K562 (cell line): ENCODE measurements around the gene FXN. TPM values are rescaled to one million over a fixed set of nuclear protein-coding genes. Genes with fewer than 3 reads are reported as not detected.

Experiments
- ELF4 ChIP-seq: fragments of 450-650 bp; formaldehyde crosslinking; IDR thresholded peaks from 2 replicates; pipeline ENCODE4 v1.4.0; 2022; ENCODE audit warnings: missing genetic modification characterization
- FOXJ2 ChIP-seq: fragments of 200-800 bp; sonication (Bioruptor generic); IDR thresholded peaks from 2 replicates; pipeline ENCODE4 v1.6.1; 2016; ENCODE audit warnings: missing genetic modification characterization, missing compliant biosample characterization
- HDAC8 ChIP-seq: fragments of 450-650 bp; IDR thresholded peaks from 2 replicates; pipeline ENCODE4 v1.6.1; 2016; ENCODE audit warnings: mild to moderate bottlenecking, missing genetic modification characterization, moderate library complexity, missing compliant biosample characterization
- NFYB ChIP-seq: IDR thresholded peaks from 2 replicates; pipeline ENCODE4 v1.6.1; 2011; ENCODE audit warnings: mild to moderate bottlenecking, moderate library complexity; ENCODE audit not compliant: insufficient read length; ENCODE audit errors: extremely low read depth
- PREB ChIP-seq: sonication (generic); formaldehyde crosslinking; IDR thresholded peaks from 2 replicates; pipeline ENCODE4 v1.8.1; 2023; ENCODE audit warnings: mild to moderate bottlenecking, missing genetic modification reagents
- PYGO2 ChIP-seq: fragments of 450-650 bp; IDR thresholded peaks from 2 replicates; pipeline ENCODE4 v1.6.1; 2016; ENCODE audit warnings: mild to moderate bottlenecking, missing genetic modification characterization, moderate library complexity, missing compliant biosample characterization
- RBM39 ChIP-seq: fragments of 200-400 bp; formaldehyde crosslinking; optimal IDR thresholded peaks from 2 replicates; pipeline ENCODE3; 2018; ENCODE audit warnings: low read depth, low read length
- SFPQ ChIP-seq: fragments of 200-400 bp; formaldehyde crosslinking; IDR thresholded peaks from 2 replicates; pipeline ENCODE4 v1.6.1; 2017; ENCODE audit warnings: mild to moderate bottlenecking, low read depth, low read length, moderate library complexity
- SMARCC2 ChIP-seq: fragments of 450-650 bp; IDR thresholded peaks from 2 replicates; pipeline ENCODE4 v1.6.1; 2017; ENCODE audit warnings: antibody characterized with exemption, moderate library complexity, mild to moderate bottlenecking, low read depth
- STAT5B ChIP-seq: fragments of 250-450 bp; sonication (Bioruptor Pico); IDR thresholded peaks from 2 replicates; pipeline ENCODE4 v1.8.0; 2021; ENCODE audit warnings: mild to moderate bottlenecking, inconsistent platforms
- TEAD1 ChIP-seq, 2 experiments: fragments of 450-650 bp in 1 of 2; sonication (generic) in 1 of 2; formaldehyde crosslinking; IDR thresholded peaks; 2 replicates each; pipeline versions ENCODE4 v1.4.0 to v1.8.0; 2020 to 2022; ENCODE audit warnings: mild to moderate bottlenecking in 2 of 2, missing genetic modification reagents in 1 of 2
- TOE1 ChIP-seq, 2 experiments: fragments of 450-650 bp in 1 of 2; sonication (generic) in 1 of 2; formaldehyde crosslinking in 1 of 2; IDR thresholded peaks; 2 replicates each; pipeline versions ENCODE4 v1.7.1 to v1.8.0; 2016 to 2022; ENCODE audit warnings: borderline replicate concordance in 2 of 2, mild to moderate bottlenecking in 2 of 2, antibody characterized with exemption in 1 of 2, inconsistent platforms in 1 of 2, low read depth in 1 of 2, missing genetic modification reagents in 1 of 2, moderate library complexity in 1 of 2
- ZHX1 ChIP-seq: fragments of 150-350 bp; conservative IDR thresholded peaks from 2 replicates; pipeline ENCODE4 v1.6.1; 2014; ENCODE audit warnings: low read length
- ZNF121 ChIP-seq: sonication (generic); formaldehyde crosslinking; conservative IDR thresholded peaks from 2 replicates; pipeline ENCODE4 v1.8.0; 2022; ENCODE audit warnings: missing genetic modification reagents
- polyA plus RNA-seq, 8 experiments: library from polyadenylated mRNA; depleted of rRNA in 4 of 8; stranded (reverse) in 5 of 8; unstranded in 3 of 8; fragments of >200 nt; fragmentation: Nextera tagmentation in 2 of 8; fragmentation: Illumina TruSeq in 1 of 8; extraction: Ambion mirVana in 2 of 8; extraction: Trizol in 1 of 8; gene quantifications; 2 replicates each; pipeline versions ENCODE4 v1.2.1 to v1.2.3, GENCODE V29; 2011 to 2014; ENCODE audit warnings: inconsistent platforms in 1 of 8, missing spikeins in 1 of 8
- total RNA-seq, 7 experiments: library from RNA; depleted of rRNA in 6 of 7; stranded (reverse); fragments of >200 nt in 6 of 7; fragmentation: Illumina TruSeq in 2 of 7; extraction: Trizol in 2 of 7; gene quantifications; 2 replicates each; pipeline versions ENCODE4 v1.2.1 to v1.2.3, GENCODE V29; 2011 to 2021; ENCODE audit warnings: low replicate concordance in 1 of 7

FXN gene
- total and polyA plus RNA-seq, 9 of the 15 experiments (the other 6 are each of a cell fraction or from before 2014, with no cell fraction given): 7.6 to 51.5 (median 30.3) TPM

- TF ChIP-seq FOXJ2 (tag) (no peak), STAT5B (no peak), ELF4 (CRISPR knock-in tag) (no peak), RBM39 (no peak), HDAC8 (tag) (no peak), SMARCC2 (no peak), PYGO2 (no peak), SFPQ (no peak), NFYB (no peak), TOE1 (IDR thresholded peaks at IDR 0.05; ENCODE audit: borderline replicate concordance) (0 out of 2 replicates have a peak, but pooled peaks have one; percentile 18), TOE1 (CRISPR knock-in tag; IDR thresholded peaks at IDR 0.05; ENCODE audit: borderline replicate concordance, low read depth) (no peak), PREB (no peak), TEAD1 (CRISPR knock-in tag; IDR thresholded peaks at IDR 0.05) (no peak), ZNF121 (no peak), ZHX1 (no peak)
Measured at GRCh38 chr9:69130456-69131441, 95.2 kb downstream of the FXN start (continued).
